B cell (primary cell): ENCODE measurements around the gene PAWR. TPM values are rescaled to one million over a fixed set of nuclear protein-coding genes. Genes with fewer than 3 reads are reported as not detected.

Source experiments
- ATAC-seq: fragments of 200-7000 bp; cut with Tn5 transposase; one replicate; pipeline ENCODE4 v1.10.0; 2021; ENCODE audit warnings: low read depth, mild to moderate bottlenecking, moderate number of reproducible peaks, moderate library complexity
- CTCF ChIA-PET: fragments of 350-600 bp; sonication (Branson Sonifier 250); formaldehyde crosslinking; loops from one replicate; lab custom pipeline; 2021; ENCODE audit warnings: antibody characterized with exemption, inconsistent platforms; lab: Charles Lee
- POLR2A ChIA-PET: fragments of 350-600 bp; sonication (Branson Sonifier 250); formaldehyde crosslinking; loops from one replicate; lab custom pipeline; 2021; ENCODE audit warnings: antibody characterized with exemption; lab: Charles Lee
- DNase-seq: peaks from one replicate; pipeline ENCODE4 v3.0.0; 2013
- H2AFZ ChIP-seq: 2 replicates; pipeline ENCODE4 v1.6.1; 2012; ENCODE audit warnings: mild to moderate bottlenecking, low read depth, low read length; ENCODE audit not compliant: insufficient read depth, poor library complexity, severe bottlenecking
- H3K27ac ChIP-seq, 2 donors: 1 replicate in 1 of 2; 2 replicates in 1 of 2; pipeline ENCODE4 v1.5.1; 2012 to 2013; ENCODE audit warnings: low read length in 2 of 2, mild to moderate bottlenecking in 2 of 2, moderate library complexity in 1 of 2
- H3K27me3 ChIP-seq, 4 experiments: fragments of 200-600 bp in 1 of 4; sonication (generic) in 1 of 4; replicated peaks in 1 of 4; 1 replicate in 2 of 4; 2 replicates in 2 of 4; pipeline versions ENCODE4 v1.6.1 to v1.7.0; 2013 to 2016; ENCODE audit warnings: low read length in 3 of 4, mild to moderate bottlenecking in 2 of 4, mixed read lengths in 1 of 4, moderate library complexity in 1 of 4; ENCODE audit not compliant: insufficient read depth in 4 of 4, control insufficient read depth in 3 of 4; ENCODE audit errors: control extremely low read depth in 1 of 4
- H3K36me3 ChIP-seq, 2 experiments: replicated peaks in 1 of 2; 1 replicate in 1 of 2; 2 replicates in 1 of 2; pipeline versions ENCODE4 v1.6.1 to v1.7.1; 2013; ENCODE audit warnings: low read length in 1 of 2; ENCODE audit not compliant: insufficient read depth in 2 of 2, control insufficient read depth in 1 of 2; ENCODE audit errors: control extremely low read depth in 1 of 2, extremely low read depth in 1 of 2
- H3K4me1 ChIP-seq, 2 donors: fragments of 200-600 bp in 1 of 2; sonication (generic) in 1 of 2; 1 replicate in 1 of 2; 2 replicates in 1 of 2; pipeline versions ENCODE4 v1.5.1 to v1.6.1; 2013 to 2017; ENCODE audit warnings: low read length in 2 of 2; ENCODE audit not compliant: control insufficient read depth in 2 of 2, insufficient read depth in 2 of 2
- H3K4me2 ChIP-seq: replicated peaks from 2 replicates; pipeline ENCODE3; 2012; ENCODE audit warnings: mild to moderate bottlenecking, low read depth, low read length; ENCODE audit not compliant: poor library complexity, severe bottlenecking
- H3K4me3 ChIP-seq, 5 experiments: fragments of 200-600 bp in 1 of 5; sonication (generic) in 1 of 5; 1 replicate in 3 of 5; 2 replicates in 2 of 5; pipeline versions ENCODE4 v1.5.1 to v1.7.0; 2011 to 2016; ENCODE audit warnings: low read length in 4 of 5, mild to moderate bottlenecking in 4 of 5, low read depth in 2 of 5, control low read depth in 1 of 5, moderate library complexity in 1 of 5; ENCODE audit not compliant: insufficient read depth in 1 of 5; ENCODE audit errors: control extremely low read depth in 1 of 5, extremely low read depth in 1 of 5
- H3K79me2 ChIP-seq: fragments of 200-600 bp; sonication (generic); one replicate; pipeline ENCODE4 v1.6.0; 2016; ENCODE audit warnings: low read length; ENCODE audit not compliant: control insufficient read depth, insufficient read depth
- H3K9ac ChIP-seq: fragments of 200-600 bp; sonication (generic); 2 replicates; pipeline ENCODE4 v1.6.1; 2017; ENCODE audit warnings: mild to moderate bottlenecking, low read length, moderate library complexity
- H3K9me3 ChIP-seq, 3 donors: one replicate each; pipeline versions ENCODE4 v1.6.1 to v1.7.1; 2013; ENCODE audit warnings: low read length in 2 of 3; ENCODE audit not compliant: control insufficient read depth in 2 of 3, insufficient read depth in 1 of 3; ENCODE audit errors: control extremely low read depth in 1 of 3
- H4K20me1 ChIP-seq: 2 replicates; pipeline ENCODE4 v1.6.0; 2012; ENCODE audit warnings: mild to moderate bottlenecking, low read length; ENCODE audit not compliant: insufficient read depth, control insufficient read depth, poor library complexity, severe bottlenecking
- H3K27ac Mint-ChIP-seq: one replicate; pipeline ENCODE4 v1.8.0; 2021; ENCODE audit warnings: mixed read lengths
- H3K27me3 Mint-ChIP-seq: one replicate; pipeline ENCODE4 v1.8.0; 2021; ENCODE audit warnings: mixed read lengths
- H3K4me1 Mint-ChIP-seq: one replicate; pipeline ENCODE4 v1.8.0; 2021; ENCODE audit warnings: mixed read lengths
- H3K4me3 Mint-ChIP-seq: one replicate; pipeline ENCODE4 v1.8.0; 2021; ENCODE audit warnings: mixed read lengths
- H3K9me3 Mint-ChIP-seq: one replicate; pipeline ENCODE4 v1.8.0; 2022; ENCODE audit warnings: mixed read lengths; ENCODE audit not compliant: insufficient read depth
- CTCF ChIP-seq: fragments of 200-600 bp; IDR thresholded peaks from one replicate; pipeline ENCODE4 v1.8.0; 2022; ENCODE audit warnings: antibody characterized with exemption, mild to moderate bottlenecking
- EZH2 ChIP-seq: IDR thresholded peaks from 2 replicates; pipeline ENCODE4 v1.6.1; 2012; ENCODE audit warnings: borderline replicate concordance, low read depth, mild to moderate bottlenecking, moderate library complexity, low read length; ENCODE audit not compliant: insufficient read depth, poor library complexity, severe bottlenecking
- WGBS: methylation state at CpG from one replicate; pipeline ENCODE4 v1.1.5; 2013; ENCODE audit warnings: missing lambda C conversion rate; ENCODE audit not compliant: insufficient coverage; 5-methylcytosine and 5-hydroxymethylcytosine counted together
- intact Hi-C: fragments of 100-400 bp; cut with micrococcal nuclease; formaldehyde crosslinking; loops from one replicate; pipeline ENCODE4 v1.10.0; 2022
- polyA plus RNA-seq: library from polyadenylated mRNA; depleted of rRNA; stranded (reverse); fragments of >200 nt; gene quantifications from 2 replicates; pipeline ENCODE4 v1.2.3, GENCODE V29; 2012
- total RNA-seq, 2 donors: library from RNA; stranded (reverse); fragments of 120-200 nt in 1 of 2; gene quantifications; 1 replicate in 1 of 2; 2 replicates in 1 of 2; pipeline versions ENCODE4 v1.2.3 to v1.2.4, GENCODE V29; 2013 to 2022

Gene PAWR
- total and polyA plus RNA-seq, 2 donors (not counting 1 experiment from before 2014, with no cell fraction given): 17.9 to 90.1 TPM

- Mint-ChIP-seq H3K9me3 (no peaks in the 10 kb centered on the region), H3K4me3 (no peak overlapping the region), H3K4me1 (peaks cover 5% of the 10 kb centered on the region), H3K27me3 (no peaks in the 10 kb centered on the region), H3K27ac (no peak overlapping the region)
- no peak overlapping the region for H3K4me3 ChIP-seq
- peaks cover 0 to 13% (median 0%) of the 10 kb centered on the region in 3 donors for H3K9me3 ChIP-seq
- intact Hi-C loops: loop anchor here (5.0 kb wide), 1 partner anchor 713 kb away; no protein-coding TSS in a partner anchor
- peaks cover 3 to 5% of the 10 kb centered on the region in 2 donors for H3K4me1 ChIP-seq
- TF ChIP-seq CTCF (no peak), EZH2 (no peak)
- no peak overlapping the region for H3K27ac ChIP-seq
- no peak for DNase-seq
- H3K27me3 ChIP-seq: no peaks in the 10 kb centered on the region
- H2AFZ ChIP-seq: no peak overlapping the region
- H4K20me1 ChIP-seq: no peaks in the 10 kb centered on the region
- CTCF ChIA-PET: interaction anchor here (2.5 kb wide), 1 partner anchor 11 kb away, joined by 8 read pairs; no protein-coding TSS in a partner anchor
- no peaks in the 10 kb centered on the region for H3K79me2 ChIP-seq
- no peak overlapping the region for H3K4me2 ChIP-seq
- POLR2A ChIA-PET: interaction anchor here (0.6 to 0.7 kb wide), 2 partner anchors 12 to 30 kb away, joined by 4 to 7 read pairs; no protein-coding TSS in a partner anchor
- no peak overlapping the region for H3K9ac ChIP-seq
- H3K36me3 ChIP-seq: no peaks in the 10 kb centered on the region
- WGBS: 100% methylated on average over 3 of the region's 5 CpGs
- no peak for ATAC-seq
Observed at GRCh38 chr12:79558924-79559469, 131.8 kb downstream of the PAWR start.

- Histone ChIP-seq H3K79me2 (no peaks in the 10 kb centered on the region), H3K27me3 (no peaks in the 10 kb centered on the region), H3K4me1 (peaks cover 3 to 5% of the 10 kb centered on the region in 2 donors), H3K9me3 (peaks cover 0 to 18% (median 0%) of the 10 kb centered on the region in 3 donors), H3K27ac (no peak overlapping the region), H3K4me3 (no peak overlapping the region), H4K20me1 (no peaks in the 10 kb centered on the region), H3K36me3 (peaks cover 0 to 3% of the 10 kb centered on the region in 2 experiments), H3K4me2 (no peak overlapping the region), H2AFZ (no peak overlapping the region), H3K9ac (no peak overlapping the region)
- ChIA-PET CTCF (interaction anchor here (0.5 to 2.5 kb wide), 4 partner anchors 9 to 180 kb away, joined by 3 to 8 read pairs (median 3); no protein-coding TSS in a partner anchor), POLR2A (no interaction called here)
- intact Hi-C loops: loop anchor here (5.0 kb wide), 1 partner anchor 714 kb away; no protein-coding TSS in a partner anchor
- Mint-ChIP-seq H3K4me1 (peaks cover 5% of the 10 kb centered on the region), H3K27me3 (no peaks in the 10 kb centered on the region), H3K9me3 (no peaks in the 10 kb centered on the region), H3K4me3 (no peak overlapping the region), H3K27ac (no peak overlapping the region)
- TF ChIP-seq EZH2: no peak
- TF ChIP-seq CTCF: no peak
- DNase-seq (no peak), ATAC-seq (no peak)
- WGBS: no CpG with 5 or more reads among the region's 1 CpG
Observed at GRCh38 chr12:79557690-79558315, 133.0 kb downstream of the PAWR start.
